Thoracic aorta (tissue), 2 donors: Measurements from ENCODE around the gene CACNA2D3. TPM values are rescaled to one million over a fixed set of nuclear protein-coding genes. Genes with fewer than 3 reads are reported as not detected.

Experiments
- ATAC-seq: fragments of 150-250 bp; one replicate; pipeline ENCODE4 v1.8.0; 2017; ENCODE audit warnings: low read depth; ENCODE audit not compliant: insufficient number of reproducible peaks, low FRiP score
- DNase-seq: peaks from one replicate; pipeline ENCODE4 v3.0.0-alpha.2; 2020; ENCODE audit warnings: low spot score
- H3K27ac ChIP-seq, 2 donors: fragments of 200-600 bp; sonication (generic); 1 replicate in 1 of 2; 2 replicates in 1 of 2; pipeline ENCODE4 v1.5.1; 2016; ENCODE audit warnings: mild to moderate bottlenecking in 2 of 2, moderate library complexity in 2 of 2
- H3K27me3 ChIP-seq: fragments of 200-600 bp; sonication (generic); replicated peaks from 2 replicates; pipeline ENCODE4 v1.6.0; 2016; ENCODE audit warnings: mild to moderate bottlenecking; ENCODE audit not compliant: insufficient read depth
- H3K36me3 ChIP-seq: fragments of 200-600 bp; sonication (generic); one replicate; pipeline ENCODE4 v1.5.1; 2016
- H3K4me1 ChIP-seq, 2 donors: fragments of 200-600 bp; sonication (generic); 1 replicate in 1 of 2; 2 replicates in 1 of 2; pipeline versions ENCODE4 v1.5.1 to v1.6.0; 2016; ENCODE audit warnings: low read depth in 2 of 2, mild to moderate bottlenecking in 1 of 2; ENCODE audit not compliant: control insufficient read depth in 1 of 2
- H3K4me3 ChIP-seq: fragments of 200-600 bp; sonication (generic); 2 replicates; pipeline ENCODE4 v1.5.1; 2016; ENCODE audit warnings: mild to moderate bottlenecking
- H3K9me3 ChIP-seq: fragments of 200-600 bp; sonication (generic); 2 replicates; pipeline ENCODE4 v1.5.1; 2016
- total RNA-seq, 2 donors: library from RNA; depleted of rRNA; stranded (reverse); fragments of >200 nt; gene quantifications; one replicate each; pipeline versions ENCODE4 v1.1.0 to v1.2.3, GENCODE V29; 2016
- TF ChIP-seq, protein P1 (sequence below): fragments of 200-600 bp; sonication (generic); IDR thresholded peaks from one replicate; pipeline ENCODE4 v1.5.1; 2019; ENCODE audit warnings: antibody characterized with exemption

CACNA2D3 gene
- total RNA-seq, 2 donors from 2014 or later = 3.2 to 4.0 TPM

DNA sequence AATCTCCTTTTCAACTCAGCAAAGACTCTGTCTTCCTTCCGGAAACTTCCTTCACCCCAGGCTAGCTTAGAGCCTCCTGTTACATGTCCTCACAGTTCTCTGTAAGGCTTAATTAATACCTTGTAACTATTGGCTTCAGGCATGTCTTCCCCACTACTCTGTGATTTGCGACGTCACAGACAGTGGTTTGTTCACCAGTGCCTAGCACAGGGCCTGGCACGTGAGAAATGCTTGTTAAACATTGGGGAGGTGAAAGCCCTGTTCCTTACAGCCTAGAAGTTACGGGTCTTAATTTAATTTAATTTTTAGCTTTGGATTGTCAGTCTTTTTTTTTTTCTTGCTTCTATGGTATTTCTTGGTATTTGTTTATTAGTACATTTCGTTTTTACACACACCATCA lies 36.4 kb upstream of the CACNA2D3 start:
- H3K27me3 ChIP-seq = no peaks in the 10 kb centered on the region
- ATAC-seq = no peak

DNA sequence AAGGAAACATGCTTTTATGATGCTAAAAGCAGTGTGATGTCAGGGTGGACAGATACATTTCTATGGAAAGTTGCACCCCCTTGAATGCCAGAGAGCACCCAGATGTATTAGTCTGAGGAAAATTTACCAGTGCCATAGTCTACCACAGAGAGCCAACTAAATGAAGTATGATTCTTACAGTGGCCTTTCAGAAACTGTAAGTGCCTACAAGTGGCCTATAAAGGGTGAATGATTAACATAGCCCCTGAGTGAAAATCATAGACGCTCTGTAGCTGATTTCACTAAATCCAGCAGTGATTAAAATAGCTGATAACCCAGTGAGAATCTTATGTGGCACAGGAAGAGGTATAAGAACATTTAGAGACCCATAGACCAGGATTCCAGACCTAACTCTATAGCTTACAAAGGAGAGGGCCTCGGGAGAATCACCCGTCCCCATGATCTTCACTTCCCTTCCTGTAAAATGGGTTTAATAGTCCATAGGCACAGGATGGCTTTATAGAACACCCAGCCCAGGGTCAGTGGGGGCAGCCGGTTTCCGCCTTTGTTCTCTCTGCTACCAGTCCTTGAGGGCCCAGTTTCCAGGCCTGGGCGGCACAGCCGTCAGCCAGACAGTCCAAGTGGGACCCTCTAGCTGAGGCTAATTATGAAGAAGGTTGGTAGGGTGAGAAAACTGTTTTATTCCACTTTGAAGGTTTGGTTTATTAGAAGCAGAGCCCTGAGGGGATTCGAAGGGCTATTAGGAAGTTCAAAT lies 35.5 kb upstream of the CACNA2D3 start:
- TF ChIP-seq, protein P1, sequence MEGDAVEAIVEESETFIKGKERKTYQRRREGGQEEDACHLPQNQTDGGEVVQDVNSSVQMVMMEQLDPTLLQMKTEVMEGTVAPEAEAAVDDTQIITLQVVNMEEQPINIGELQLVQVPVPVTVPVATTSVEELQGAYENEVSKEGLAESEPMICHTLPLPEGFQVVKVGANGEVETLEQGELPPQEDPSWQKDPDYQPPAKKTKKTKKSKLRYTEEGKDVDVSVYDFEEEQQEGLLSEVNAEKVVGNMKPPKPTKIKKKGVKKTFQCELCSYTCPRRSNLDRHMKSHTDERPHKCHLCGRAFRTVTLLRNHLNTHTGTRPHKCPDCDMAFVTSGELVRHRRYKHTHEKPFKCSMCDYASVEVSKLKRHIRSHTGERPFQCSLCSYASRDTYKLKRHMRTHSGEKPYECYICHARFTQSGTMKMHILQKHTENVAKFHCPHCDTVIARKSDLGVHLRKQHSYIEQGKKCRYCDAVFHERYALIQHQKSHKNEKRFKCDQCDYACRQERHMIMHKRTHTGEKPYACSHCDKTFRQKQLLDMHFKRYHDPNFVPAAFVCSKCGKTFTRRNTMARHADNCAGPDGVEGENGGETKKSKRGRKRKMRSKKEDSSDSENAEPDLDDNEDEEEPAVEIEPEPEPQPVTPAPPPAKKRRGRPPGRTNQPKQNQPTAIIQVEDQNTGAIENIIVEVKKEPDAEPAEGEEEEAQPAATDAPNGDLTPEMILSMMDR = no peak
- DNase-seq (no peak), ATAC-seq (no peak)
- Histone ChIP-seq H3K27ac (no peak overlapping the region), H3K4me3 (no peak overlapping the region), H3K27me3 (no peaks in the 10 kb centered on the region), H3K4me1 (no peaks in the 10 kb centered on the region), H3K9me3 (no peaks in the 10 kb centered on the region), H3K36me3 (no peaks in the 10 kb centered on the region)

More for the DNA sequence above, 36.4 kb upstream of the CACNA2D3 start:
- no peak for DNase-seq
- no peak overlapping the region for H3K4me3 ChIP-seq
- no peaks in the 10 kb centered on the region for H3K36me3 ChIP-seq
- H3K4me1 ChIP-seq = no peaks in the 10 kb centered on the region
- H3K27ac ChIP-seq = no peak overlapping the region
- TF ChIP-seq, protein P1 = no peak
- H3K9me3 ChIP-seq = no peaks in the 10 kb centered on the region

GRCh38 chr3:54087581-54088410 lies 34.6 kb upstream of the CACNA2D3 start:
- Histone ChIP-seq H3K9me3 (no peaks in the 10 kb centered on the region), H3K27me3 (no peaks in the 10 kb centered on the region), H3K4me3 (peak overlapping the region; percentile 57), H3K36me3 (no peaks in the 10 kb centered on the region), H3K27ac (no peak overlapping the region), H3K4me1 (no peaks in the 10 kb centered on the region)
- TF ChIP-seq, protein P1 = no peak
- DNase-seq (no peak), ATAC-seq (no peak)

GRCh38 chr3:54093491-54094248 lies 28.7 kb upstream of the CACNA2D3 start:
- DNase-seq = no peak
- H3K4me3 ChIP-seq = no peak overlapping the region
- no peaks in the 10 kb centered on the region for H3K27me3 ChIP-seq
- no peaks in the 10 kb centered on the region for H3K9me3 ChIP-seq
- H3K27ac ChIP-seq = no peak overlapping the region
- H3K4me1 ChIP-seq = no peaks in the 10 kb centered on the region
- no peak for ATAC-seq
- TF ChIP-seq, protein P1 = no peak
- H3K36me3 ChIP-seq = no peaks in the 10 kb centered on the region

DNA sequence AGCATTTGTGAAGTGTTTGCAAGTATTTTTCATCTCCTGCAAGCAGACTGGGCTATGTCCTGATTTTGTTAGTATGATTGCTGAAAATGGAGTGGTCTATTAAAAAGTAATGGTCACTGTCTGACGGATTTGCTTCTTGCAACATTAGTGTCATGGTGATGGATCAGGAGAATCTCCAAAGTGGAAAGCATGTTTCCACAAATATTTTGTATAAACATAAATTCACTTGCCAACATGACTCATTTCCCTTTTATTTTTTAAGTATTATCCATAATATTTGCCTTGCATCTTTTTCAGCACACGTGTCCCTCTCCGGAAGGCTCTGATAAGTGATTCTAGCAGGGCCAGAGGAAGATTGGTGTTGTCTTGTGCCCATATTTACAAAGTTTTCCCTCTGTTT lies 27.4 kb upstream of the CACNA2D3 start:
- ATAC-seq (no peak), DNase-seq (no peak)
- H3K27ac ChIP-seq = no peak overlapping the region
- no peaks in the 10 kb centered on the region for H3K36me3 ChIP-seq
- no peak overlapping the region for H3K4me3 ChIP-seq
- H3K9me3 ChIP-seq = no peaks in the 10 kb centered on the region
- no peaks in the 10 kb centered on the region for H3K4me1 ChIP-seq
- H3K27me3 ChIP-seq = no peaks in the 10 kb centered on the region
- TF ChIP-seq, protein P1 = no peak
